ENCODE results near the gene RGP1.

RGP1 gene

DNA sequence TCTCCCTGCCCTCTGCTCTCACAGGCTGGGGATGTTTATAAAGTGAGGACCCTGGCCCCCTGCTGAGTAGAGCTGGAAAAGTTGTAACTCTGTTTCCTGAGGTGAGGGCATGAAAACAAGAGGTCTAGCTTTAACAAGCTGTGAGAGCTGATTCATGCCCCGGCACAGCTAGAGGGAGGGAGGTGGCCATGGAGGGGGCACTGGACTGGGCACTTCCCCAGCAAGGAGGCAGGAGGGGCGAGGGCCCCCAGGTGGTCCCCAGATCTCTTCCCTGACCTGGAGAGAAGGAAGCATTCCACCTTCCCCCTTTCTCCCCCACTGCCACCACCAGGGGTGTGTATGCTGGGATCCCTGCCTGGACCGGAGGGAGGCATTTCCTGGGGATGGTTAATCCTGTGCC lies 5.2 kb downstream of the RGP1 start, which contains the start of gene MSMP:
MSMP (minus strand) TSS at position 13 of the 400 bp plus-strand sequence. CDS start 147 bp downstream, outside the sequence.
- H3K36me3 ChIP-seq (ENCODE audit: control insufficient read depth, insufficient read depth, low read length): peaks cover 17% of the 10 kb centered on the region
- no peaks in the 10 kb centered on the region for H3K27me3 ChIP-seq (replicated peaks; ENCODE audit: control insufficient read depth, insufficient read depth, low read length)
- no peak for DNase-seq (ENCODE audit: extremely low read depth, insufficient read length)
- no peak within 1 kb of the TSS for H3K4me3 ChIP-seq (replicated peaks; ENCODE audit: low read depth, low read length)
- TF ChIP-seq CTCF (IDR thresholded peaks at IDR 0.05; ENCODE audit: insufficient read depth, low read length, poor library complexity, severe bottlenecking): no peak

- TF ChIP-seq CTCF (IDR thresholded peaks at IDR 0.05; ENCODE audit: insufficient read depth, low read length, poor library complexity, severe bottlenecking): no peak
- Histone ChIP-seq H3K36me3 (ENCODE audit: control insufficient read depth, insufficient read depth, low read length) (peaks cover 17% of the 10 kb centered on the region), H3K4me3 (replicated peaks; ENCODE audit: low read depth, low read length) (no peak overlapping the region), H3K27me3 (replicated peaks; ENCODE audit: control insufficient read depth, insufficient read depth, low read length) (no peaks in the 10 kb centered on the region)
- no peak for DNase-seq (ENCODE audit: extremely low read depth, insufficient read length)
Observed at GRCh38 chr9:35755071-35755470, 6.0 kb downstream of the RGP1 start.

DNA sequence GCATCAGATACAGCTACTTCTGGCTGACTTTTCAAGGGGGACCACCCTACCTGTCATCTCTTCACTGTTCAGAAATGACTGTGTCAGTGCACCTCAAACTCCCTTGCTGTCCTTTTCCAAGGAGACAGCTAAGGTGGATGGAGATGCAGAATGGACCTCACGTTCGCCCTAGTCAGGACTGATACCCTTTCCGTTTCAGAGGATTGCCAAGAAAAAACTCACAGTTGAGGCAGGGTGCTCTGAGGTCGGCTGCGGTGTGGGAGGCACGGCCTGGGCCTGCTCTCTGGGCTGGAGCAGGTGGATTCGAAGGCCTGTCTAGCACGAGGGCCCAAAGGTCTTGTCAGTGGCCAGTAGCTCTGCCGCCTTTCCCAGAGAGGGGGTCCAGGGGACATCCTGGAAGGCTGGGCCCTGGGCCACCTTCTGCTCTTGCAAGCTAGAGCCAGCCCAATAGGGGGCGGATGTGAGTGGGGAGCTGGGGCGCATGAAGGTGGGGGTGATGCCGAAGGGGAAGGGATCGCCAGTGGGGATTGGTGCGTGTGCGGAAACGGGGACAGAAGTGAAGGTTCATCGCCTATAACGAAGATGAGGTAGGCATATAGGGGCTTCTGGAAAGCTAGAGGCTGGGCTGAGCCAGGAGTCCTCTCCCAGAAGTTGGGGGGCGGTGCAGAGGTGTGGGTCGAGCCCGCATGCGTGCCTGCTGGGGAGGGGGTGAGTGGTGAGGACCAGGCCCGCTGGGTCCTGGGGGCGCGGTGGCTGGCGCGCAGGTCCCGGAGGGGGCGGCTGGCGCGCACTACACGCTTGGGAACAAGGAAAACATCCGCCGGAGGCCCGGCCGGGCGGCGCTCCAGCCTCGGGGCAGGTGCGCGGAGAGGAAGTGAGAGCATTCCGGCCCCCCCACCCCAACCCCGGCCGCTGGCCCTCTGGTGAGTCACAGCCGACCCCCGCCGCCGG lies 7.5 kb downstream of the RGP1 start:
- no peaks in the 10 kb centered on the region for H3K27me3 ChIP-seq (replicated peaks; ENCODE audit: control insufficient read depth, insufficient read depth, low read length)
- peaks cover 13% of the 10 kb centered on the region for H3K36me3 ChIP-seq (ENCODE audit: control insufficient read depth, insufficient read depth, low read length)
- peak; percentile 95 for TF ChIP-seq CTCF (IDR thresholded peaks at IDR 0.05; ENCODE audit: insufficient read depth, low read length, poor library complexity, severe bottlenecking)
- peak overlapping the region; percentile 88 for H3K4me3 ChIP-seq (replicated peaks; ENCODE audit: low read depth, low read length)
- DNase-seq (ENCODE audit: extremely low read depth, insufficient read length): peak; percentile 84

DNA sequence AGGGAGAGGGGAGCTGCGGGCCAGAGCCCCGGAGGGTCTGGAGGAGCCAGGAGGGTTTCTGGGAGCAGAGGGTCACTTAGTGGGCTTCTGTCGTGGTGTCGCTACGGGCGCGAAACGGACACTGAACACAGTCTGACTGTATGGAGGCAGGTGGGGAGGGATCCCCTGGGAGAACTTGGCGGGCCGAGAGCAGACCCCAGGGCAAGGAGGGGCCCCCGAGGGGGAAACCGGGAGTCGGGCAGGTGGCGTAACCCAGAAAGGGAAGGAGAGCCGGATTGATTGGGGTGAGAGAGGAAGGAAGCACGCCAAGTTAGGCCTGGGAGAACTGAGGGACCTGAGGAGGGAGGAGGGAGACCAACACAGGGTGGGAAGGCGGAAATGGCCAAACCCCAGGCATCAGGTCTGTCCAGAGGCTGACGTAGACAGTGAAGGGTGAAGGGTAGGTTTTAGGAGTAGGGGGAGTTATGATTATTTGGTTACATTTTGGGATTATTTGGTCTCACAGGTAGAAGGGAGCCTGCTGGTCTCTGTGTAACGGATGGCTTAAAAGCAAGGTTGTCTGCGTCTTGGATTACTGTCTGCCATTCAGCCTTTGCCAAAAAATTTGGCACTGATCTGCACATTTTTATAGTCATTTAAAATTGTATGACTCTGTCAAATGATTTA lies 8.3 kb downstream of the RGP1 start:
- Histone ChIP-seq H3K27me3 (replicated peaks; ENCODE audit: control insufficient read depth, insufficient read depth, low read length) (no peaks in the 10 kb centered on the region), H3K36me3 (ENCODE audit: control insufficient read depth, insufficient read depth, low read length) (peaks cover 9% of the 10 kb centered on the region), H3K4me3 (replicated peaks; ENCODE audit: low read depth, low read length) (peak overlapping the region; percentile 88)
- DNase-seq (ENCODE audit: extremely low read depth, insufficient read length): no peak
- no peak for TF ChIP-seq CTCF (IDR thresholded peaks at IDR 0.05; ENCODE audit: insufficient read depth, low read length, poor library complexity, severe bottlenecking)

DNA sequence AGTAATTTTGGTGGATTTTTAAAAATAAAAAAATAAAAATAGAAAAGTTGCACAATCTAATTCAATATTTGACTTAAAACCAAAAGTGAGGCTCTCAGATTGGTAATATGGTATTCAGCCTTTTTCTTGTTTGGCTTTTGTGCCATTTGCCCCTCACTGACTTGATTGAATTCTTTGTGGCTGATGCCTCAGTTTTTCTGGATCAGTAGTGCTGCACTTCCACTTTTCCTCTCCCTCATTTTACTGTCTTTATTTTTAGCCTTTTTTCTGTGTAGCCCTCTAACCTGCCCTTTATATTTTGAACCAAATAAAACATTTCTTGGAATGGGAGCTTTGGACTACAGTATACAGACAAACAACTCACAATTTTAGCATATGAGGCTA lies 8.8 kb downstream of the RGP1 start:
- H3K4me3 ChIP-seq (replicated peaks; ENCODE audit: low read depth, low read length): peak overlapping the region; percentile 88
- no peaks in the 10 kb centered on the region for H3K27me3 ChIP-seq (replicated peaks; ENCODE audit: control insufficient read depth, insufficient read depth, low read length)
- H3K36me3 ChIP-seq (ENCODE audit: control insufficient read depth, insufficient read depth, low read length): peaks cover 7% of the 10 kb centered on the region
- no peak for DNase-seq (ENCODE audit: extremely low read depth, insufficient read length)
- TF ChIP-seq CTCF (IDR thresholded peaks at IDR 0.05; ENCODE audit: insufficient read depth, low read length, poor library complexity, severe bottlenecking): no peak
